VCaP (cell line): ENCODE measurements around the gene RNU2-63P.
A peak's percentile ranks its signal among the peaks of the same experiment; 100 is the strongest.

ENCODE experiments used
- H3K27ac ChIP-seq: fragments of 450-650 bp; 2 replicates; pipeline ENCODE4 v1.5.1; 2017
- TF ChIP-seq, protein P1 (sequence below): fragments of 450-650 bp; conservative IDR thresholded peaks from 2 replicates; pipeline ENCODE4 v1.5.1; 2017; ENCODE audit warnings: mild to moderate bottlenecking, moderate library complexity

Gene RNU2-63P

DNA sequence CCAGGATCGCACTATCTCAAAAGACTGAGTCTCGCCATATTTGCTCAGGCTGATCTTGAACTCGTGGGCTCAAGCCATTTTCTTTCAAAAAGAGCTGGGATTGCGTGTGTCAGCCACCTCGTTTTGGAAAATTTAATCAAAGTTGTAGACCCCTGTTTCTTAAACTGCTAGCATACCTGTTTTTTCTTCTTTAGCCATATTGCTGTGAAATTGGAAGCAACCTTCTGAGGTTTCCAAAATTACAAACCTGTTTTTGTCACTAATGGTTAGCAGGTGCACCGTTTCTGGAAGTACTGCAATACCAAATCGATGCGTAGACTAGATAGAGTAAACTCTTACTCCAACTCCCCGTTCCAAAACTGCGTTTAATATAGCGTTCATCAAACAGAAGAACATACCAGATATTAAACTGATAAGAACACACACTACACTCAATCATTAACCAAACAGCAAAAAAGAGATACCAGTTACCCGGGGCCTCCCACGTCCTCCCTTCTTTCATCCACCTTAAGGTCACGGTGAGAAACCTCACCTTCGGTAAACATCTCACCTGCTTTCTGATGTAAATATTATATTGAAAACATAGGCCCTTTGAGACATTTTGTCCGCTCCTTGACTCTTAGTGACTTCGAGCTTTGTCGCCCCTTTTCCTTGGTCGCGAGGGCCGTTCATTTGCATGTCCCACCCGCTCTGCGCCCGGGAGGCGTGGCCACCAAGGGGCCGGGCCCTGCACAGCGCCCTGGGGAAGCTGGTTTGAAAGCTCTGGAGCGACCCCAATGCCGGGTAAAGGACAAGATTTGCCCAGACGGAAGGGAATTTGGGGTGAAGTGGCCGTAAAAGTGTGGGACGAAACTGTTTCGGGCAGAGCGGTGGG lies at the start of gene RNU2-63P:
RNU2-63P (minus strand) TSS at position 462 of the 874 bp plus-strand sequence.
- TF ChIP-seq, protein P1, sequence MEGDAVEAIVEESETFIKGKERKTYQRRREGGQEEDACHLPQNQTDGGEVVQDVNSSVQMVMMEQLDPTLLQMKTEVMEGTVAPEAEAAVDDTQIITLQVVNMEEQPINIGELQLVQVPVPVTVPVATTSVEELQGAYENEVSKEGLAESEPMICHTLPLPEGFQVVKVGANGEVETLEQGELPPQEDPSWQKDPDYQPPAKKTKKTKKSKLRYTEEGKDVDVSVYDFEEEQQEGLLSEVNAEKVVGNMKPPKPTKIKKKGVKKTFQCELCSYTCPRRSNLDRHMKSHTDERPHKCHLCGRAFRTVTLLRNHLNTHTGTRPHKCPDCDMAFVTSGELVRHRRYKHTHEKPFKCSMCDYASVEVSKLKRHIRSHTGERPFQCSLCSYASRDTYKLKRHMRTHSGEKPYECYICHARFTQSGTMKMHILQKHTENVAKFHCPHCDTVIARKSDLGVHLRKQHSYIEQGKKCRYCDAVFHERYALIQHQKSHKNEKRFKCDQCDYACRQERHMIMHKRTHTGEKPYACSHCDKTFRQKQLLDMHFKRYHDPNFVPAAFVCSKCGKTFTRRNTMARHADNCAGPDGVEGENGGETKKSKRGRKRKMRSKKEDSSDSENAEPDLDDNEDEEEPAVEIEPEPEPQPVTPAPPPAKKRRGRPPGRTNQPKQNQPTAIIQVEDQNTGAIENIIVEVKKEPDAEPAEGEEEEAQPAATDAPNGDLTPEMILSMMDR, result no peak

DNA sequence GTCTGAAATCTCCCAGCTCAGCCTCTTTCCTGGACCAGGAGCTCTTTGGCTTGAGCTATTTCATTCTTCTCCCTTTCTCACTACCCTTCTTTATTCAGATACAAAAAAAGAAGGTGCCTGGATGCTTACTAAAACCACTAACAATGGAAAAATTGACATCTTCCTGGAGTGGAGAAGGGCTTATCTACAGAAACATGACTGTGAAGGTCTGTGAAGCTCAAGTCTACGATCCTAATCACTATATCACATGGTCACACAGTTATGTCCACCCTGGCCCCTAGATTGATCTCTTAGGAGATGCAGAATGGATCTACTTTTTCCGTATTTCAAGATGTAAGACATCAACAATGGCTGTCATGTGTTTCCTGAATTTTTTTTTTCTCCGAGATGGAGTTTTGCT lies 44.9 kb upstream of the RNU2-63P start:
- no peak overlapping the region for H3K27ac ChIP-seq
- TF ChIP-seq, protein P1, result no peak

More for the DNA sequence above, at the start of gene RNU2-63P:
- H3K27ac ChIP-seq, result peak within 1 kb of the TSS; percentile 98

DNA sequence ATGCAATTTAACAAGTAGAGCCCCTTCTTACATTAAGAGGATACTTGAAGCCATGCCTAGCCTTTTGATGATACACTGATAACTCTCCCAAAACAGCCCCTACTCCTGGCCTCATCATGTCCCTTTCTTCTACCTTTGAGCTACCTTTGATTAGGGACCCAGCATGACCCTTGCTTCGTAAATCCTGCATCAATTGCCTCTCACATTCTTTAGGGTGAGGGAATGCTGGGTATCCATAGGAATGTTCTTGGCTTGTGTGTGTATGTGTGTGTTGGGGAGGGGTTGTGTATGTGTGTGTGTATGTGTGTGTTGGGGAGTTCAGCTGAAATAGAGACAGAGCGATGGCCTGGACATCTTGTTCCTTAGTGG lies 44.5 kb upstream of the RNU2-63P start:
- no peak overlapping the region for H3K27ac ChIP-seq
- TF ChIP-seq, protein P1, result no peak

DNA sequence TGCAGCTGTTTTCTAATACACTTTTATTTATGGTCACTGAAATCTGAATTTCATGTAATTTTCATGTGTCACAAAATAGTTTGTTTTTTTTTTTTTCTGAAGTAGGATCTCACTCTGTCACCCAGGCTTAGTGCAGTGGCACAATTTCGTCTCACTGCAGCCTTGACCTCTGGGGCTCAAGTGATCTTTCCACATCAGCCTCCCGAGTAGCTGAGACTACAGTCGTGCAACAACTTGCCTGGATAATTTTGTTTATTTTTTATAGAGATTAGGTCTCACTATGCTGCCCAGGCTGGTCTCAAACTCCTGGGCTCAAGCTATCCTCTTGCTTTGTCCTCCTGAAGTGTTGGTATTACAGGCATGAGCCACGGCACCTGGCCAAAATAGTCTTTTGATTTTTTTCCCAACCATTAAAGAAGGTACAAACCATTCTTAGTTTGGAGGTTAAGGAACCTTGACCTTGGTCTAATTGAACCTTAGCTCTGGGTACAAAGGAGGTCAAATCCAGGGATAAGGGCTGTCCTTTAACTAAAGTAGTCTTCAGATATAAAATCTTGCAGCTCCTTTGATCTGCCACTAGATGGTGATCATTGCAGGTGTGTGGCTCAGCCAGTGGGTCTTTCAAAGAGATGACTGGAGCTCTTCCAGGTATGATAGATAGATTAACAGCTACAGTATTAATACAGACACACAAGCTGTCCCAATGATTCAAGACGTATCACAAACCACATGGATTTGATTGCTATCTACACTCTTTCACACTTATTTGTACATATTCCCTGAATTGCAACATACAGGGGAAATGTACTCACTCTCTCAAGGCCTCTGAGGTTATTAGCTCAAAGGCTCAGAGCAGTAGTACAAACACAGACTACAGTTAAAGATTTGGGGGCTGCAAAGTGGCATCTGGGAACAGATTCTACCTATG lies 43.9 kb upstream of the RNU2-63P start:
- TF ChIP-seq, protein P1, result peak; percentile 90
- H3K27ac ChIP-seq, result no peak overlapping the region

DNA sequence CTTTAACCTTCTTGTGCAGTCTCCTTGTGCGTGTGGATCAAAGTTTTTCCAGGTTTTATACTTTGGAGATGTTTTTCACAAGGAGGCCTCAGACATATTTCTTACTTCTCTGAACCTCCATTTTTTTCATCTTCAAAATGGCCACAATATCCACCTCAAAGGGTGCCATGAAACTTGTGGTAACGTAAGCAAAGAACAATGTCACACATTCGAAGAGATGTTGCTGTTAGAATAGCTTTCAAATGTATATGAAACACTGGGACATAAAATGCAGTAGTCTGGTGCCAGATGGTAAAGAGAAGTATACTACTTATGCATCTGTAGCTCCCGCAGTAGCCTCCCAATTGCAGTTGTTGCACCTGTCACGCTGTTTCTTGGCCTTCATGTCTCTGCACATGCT lies 41.8 kb upstream of the RNU2-63P start:
- TF ChIP-seq, protein P1, result no peak
- no peak overlapping the region for H3K27ac ChIP-seq

DNA sequence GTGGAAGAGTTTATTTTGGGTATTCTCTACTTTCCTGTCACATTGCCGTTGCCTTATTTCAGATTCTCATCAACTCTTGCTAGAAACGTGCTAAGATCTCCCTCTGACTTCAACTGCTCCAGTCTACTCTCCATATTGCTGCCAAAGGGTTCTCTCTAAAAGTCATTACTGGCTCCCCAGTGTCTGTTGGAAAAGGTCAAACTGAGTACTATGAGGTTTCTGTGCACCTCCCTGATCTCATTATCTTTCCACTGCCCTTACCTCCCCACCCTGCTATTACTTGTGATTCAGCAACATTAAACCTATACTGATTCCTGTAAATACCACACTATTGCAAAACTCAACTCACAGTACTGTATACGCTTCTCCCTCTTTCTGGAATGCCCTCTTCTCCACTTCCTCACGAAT lies 41.1 kb upstream of the RNU2-63P start:
- TF ChIP-seq, protein P1, result no peak
- no peak overlapping the region for H3K27ac ChIP-seq
